HG02571 (cell line): ENCODE data around the gene HUS1.
"Not testable (repeated sequence)": the region's sequence is repeated elsewhere in the genome, so short reads cannot be mapped to it uniquely, and the experiment has no call there.

Experiments
- ATAC-seq: cut with Tn5 transposase; IDR thresholded peaks from one replicate; pipeline ENCODE4 v1.9.1; 2021; ENCODE audit warnings: mild to moderate bottlenecking, moderate library complexity; ENCODE audit not compliant: unreplicated experiment

Gene HUS1

GRCh38 chr7:47931005-47932004, 48.1 kb downstream of the HUS1 start:
- no peak for ATAC-seq

- ATAC-seq = no peak
Measured at GRCh38 chr7:47924266-47924665, 55.1 kb downstream of the HUS1 start.

GRCh38 chr7:47923081-47923875, 56.1 kb downstream of the HUS1 start:
- not testable (repeated sequence) for ATAC-seq

GRCh38 chr7:47916514-47916913, 62.9 kb downstream of the HUS1 start:
- not testable (repeated sequence) for ATAC-seq

- ATAC-seq = no peak
Measured at GRCh38 chr7:47915616-47915976, 63.8 kb downstream of the HUS1 start.

GRCh38 chr7:47914717-47915615, 64.4 kb downstream of the HUS1 start:
- ATAC-seq = no peak
